ENCODE data around the gene ZNF354B. TPM values are rescaled to one million over a fixed set of nuclear protein-coding genes. Genes with fewer than 3 reads are reported as not detected.

The ZNF354B gene
- 1.5 TPM for polyA plus RNA-seq (2012; ENCODE audit: low read depth, missing spikeins)

GRCh38 chr5:178859625-178860521 is at the start of gene ZNF354B:
TSS of gene ZNF354B (plus strand) at chr5:178859953. CDS start at chr5:178861048, 1,095 bp downstream.
- FAIRE-seq: peak; percentile 78
- no peak for TF ChIP-seq SPI1 (IDR thresholded peaks at IDR 0.05; ENCODE audit: low read depth, low read length)
- no peak for TF ChIP-seq POLR2A (IDR thresholded peaks at IDR 0.05; ENCODE audit: low read depth, low read length)
- no peak for TF ChIP-seq PAX5 (IDR thresholded peaks at IDR 0.05; ENCODE audit: insufficient read depth, low read length, severe bottlenecking)
- TF ChIP-seq POLR2AphosphoS5 (IDR thresholded peaks at IDR 0.05; ENCODE audit: low read depth, low read length): no peak

GRCh38 chr5:178817506-178817905 is 42.2 kb upstream of the ZNF354B start:
- no peak for TF ChIP-seq POLR2A (IDR thresholded peaks at IDR 0.05; ENCODE audit: low read depth, low read length)
- TF ChIP-seq POU2F2 (IDR thresholded peaks at IDR 0.05; ENCODE audit: low read depth, low read length): no peak
- no peak for TF ChIP-seq SPI1 (IDR thresholded peaks at IDR 0.05; ENCODE audit: low read depth, low read length)
- no peak for TF ChIP-seq POLR2AphosphoS5 (IDR thresholded peaks at IDR 0.05; ENCODE audit: low read depth, low read length)
- DNase-seq (ENCODE audit: insufficient read length, low spot score): no peak
- FAIRE-seq: no peak

More at GRCh38 chr5:178859625-178860521, at the start of gene ZNF354B:
- peak; percentile 76 for DNase-seq (ENCODE audit: insufficient read length, low spot score)

DNA sequence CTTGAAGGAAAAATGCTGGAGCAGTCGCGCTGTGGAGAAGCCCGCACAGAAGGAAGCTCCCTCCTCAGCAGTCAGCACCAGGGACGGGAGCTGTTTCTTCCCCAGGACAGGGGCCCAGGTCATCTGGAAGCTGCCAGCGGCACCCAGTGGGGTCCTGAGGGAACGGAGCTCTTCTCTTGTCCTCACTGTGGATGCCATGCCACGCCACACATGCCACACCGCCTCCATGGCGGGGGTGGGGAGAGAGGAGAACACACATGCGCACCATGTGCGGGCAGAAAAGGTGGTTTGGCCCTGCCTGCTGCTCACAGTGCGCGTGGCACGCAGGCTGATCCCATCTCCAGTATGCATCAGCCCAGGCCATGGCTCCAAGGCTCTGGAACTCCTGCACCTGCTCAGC is 41.7 kb upstream of the ZNF354B start:
- FAIRE-seq: no peak
- no peak for DNase-seq (ENCODE audit: insufficient read length, low spot score)
- no peak for TF ChIP-seq POLR2A (IDR thresholded peaks at IDR 0.05; ENCODE audit: low read depth, low read length)
- TF ChIP-seq SPI1 (IDR thresholded peaks at IDR 0.05; ENCODE audit: low read depth, low read length): no peak
- TF ChIP-seq PAX5 (IDR thresholded peaks at IDR 0.05; ENCODE audit: insufficient read depth, low read length, severe bottlenecking): no peak
- TF ChIP-seq POU2F2 (IDR thresholded peaks at IDR 0.05; ENCODE audit: low read depth, low read length): no peak
- no peak for TF ChIP-seq TAF1 (IDR thresholded peaks at IDR 0.05; ENCODE audit: low read depth, low read length)
- TF ChIP-seq POLR2AphosphoS5 (IDR thresholded peaks at IDR 0.05; ENCODE audit: low read depth, low read length): no peak

GRCh38 chr5:178820001-178820400 is 39.8 kb upstream of the ZNF354B start:
- DNase-seq (ENCODE audit: insufficient read length, low spot score): no peak
- no peak for FAIRE-seq
- TF ChIP-seq POU2F2 (IDR thresholded peaks at IDR 0.05; ENCODE audit: low read depth, low read length): no peak
- no peak for TF ChIP-seq POLR2AphosphoS5 (IDR thresholded peaks at IDR 0.05; ENCODE audit: low read depth, low read length)
- no peak for TF ChIP-seq PAX5 (IDR thresholded peaks at IDR 0.05; ENCODE audit: insufficient read depth, low read length, severe bottlenecking)
- TF ChIP-seq SPI1 (IDR thresholded peaks at IDR 0.05; ENCODE audit: low read depth, low read length): no peak
- TF ChIP-seq TAF1 (IDR thresholded peaks at IDR 0.05; ENCODE audit: low read depth, low read length): no peak
- TF ChIP-seq POLR2A (IDR thresholded peaks at IDR 0.05; ENCODE audit: low read depth, low read length): no peak

DNA sequence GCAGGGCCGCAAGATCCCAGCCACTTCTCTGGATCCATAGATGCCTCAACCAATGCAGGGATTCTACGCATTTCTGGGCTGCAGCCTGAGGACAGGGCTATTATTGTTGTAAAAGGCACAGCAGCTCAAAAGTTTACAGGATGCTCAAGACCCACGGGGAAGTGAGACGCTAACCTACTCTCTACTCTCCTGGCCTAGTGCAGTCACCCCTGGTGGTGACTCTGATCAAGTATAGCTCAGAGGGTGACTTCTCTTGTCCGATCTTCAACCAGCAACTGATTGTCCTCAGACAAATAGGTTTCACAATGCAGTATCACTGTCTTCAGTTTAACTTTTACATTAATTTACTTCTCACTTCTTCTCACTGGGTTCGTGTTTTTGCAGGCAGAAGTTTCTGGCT is 34.3 kb upstream of the ZNF354B start:
- FAIRE-seq (no peak), DNase-seq (ENCODE audit: insufficient read length, low spot score) (no peak)
- no peak for TF ChIP-seq SPI1 (IDR thresholded peaks at IDR 0.05; ENCODE audit: low read depth, low read length)
- no peak for TF ChIP-seq TAF1 (IDR thresholded peaks at IDR 0.05; ENCODE audit: low read depth, low read length)
- TF ChIP-seq POU2F2 (IDR thresholded peaks at IDR 0.05; ENCODE audit: low read depth, low read length): no peak
- no peak for TF ChIP-seq POLR2AphosphoS5 (IDR thresholded peaks at IDR 0.05; ENCODE audit: low read depth, low read length)
- TF ChIP-seq POLR2A (IDR thresholded peaks at IDR 0.05; ENCODE audit: low read depth, low read length): no peak
- TF ChIP-seq PAX5 (IDR thresholded peaks at IDR 0.05; ENCODE audit: insufficient read depth, low read length, severe bottlenecking): no peak

GRCh38 chr5:178826216-178826615 is 33.5 kb upstream of the ZNF354B start:
- no peak for TF ChIP-seq POLR2A (IDR thresholded peaks at IDR 0.05; ENCODE audit: low read depth, low read length)
- no peak for TF ChIP-seq TAF1 (IDR thresholded peaks at IDR 0.05; ENCODE audit: low read depth, low read length)
- no peak for TF ChIP-seq SPI1 (IDR thresholded peaks at IDR 0.05; ENCODE audit: low read depth, low read length)
- no peak for FAIRE-seq
- DNase-seq (ENCODE audit: insufficient read length, low spot score): no peak

DNA sequence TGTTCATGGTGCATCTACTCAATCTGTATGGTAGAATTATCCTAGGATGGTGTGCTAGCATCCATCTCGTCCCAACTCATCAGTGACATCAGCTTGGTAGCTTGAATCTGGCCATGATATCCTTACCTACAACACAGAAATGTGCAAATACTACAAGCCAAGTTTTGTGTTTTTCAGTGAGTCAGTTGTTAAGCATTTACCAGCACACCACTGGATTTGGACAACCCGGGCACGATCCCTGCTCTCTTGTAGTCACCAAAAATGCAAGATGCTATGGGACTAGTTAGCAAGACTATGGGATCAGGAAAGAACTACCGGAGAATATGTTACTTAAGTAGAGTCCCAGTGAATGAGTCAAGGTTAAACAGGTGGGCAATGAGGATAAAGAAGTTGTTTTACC is 32.1 kb upstream of the ZNF354B start:
- FAIRE-seq: no peak

DNA sequence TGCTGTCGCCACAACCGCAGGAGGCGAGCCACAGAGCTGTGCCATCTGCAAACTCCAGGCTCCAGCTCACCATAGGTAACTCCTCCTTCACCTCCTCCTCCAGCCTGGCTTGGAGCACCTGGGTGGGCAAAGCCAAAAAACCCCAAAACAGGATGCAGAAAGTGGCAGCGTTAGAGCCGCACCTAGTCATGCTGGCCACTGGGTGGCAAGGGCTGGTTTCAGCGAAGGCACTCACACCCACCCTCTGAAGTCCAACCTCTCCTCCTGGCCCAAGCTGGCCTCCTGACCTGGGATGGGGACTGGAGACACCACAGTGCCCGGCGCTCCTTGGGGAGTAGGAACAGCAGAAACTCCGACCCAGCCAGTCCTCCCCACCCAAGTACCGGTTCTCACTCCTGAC is 28.7 kb upstream of the ZNF354B start:
- FAIRE-seq (no peak), DNase-seq (ENCODE audit: insufficient read length, low spot score) (no peak)
- TF ChIP-seq POLR2AphosphoS5 (IDR thresholded peaks at IDR 0.05; ENCODE audit: low read depth, low read length): no peak
- no peak for TF ChIP-seq POLR2A (IDR thresholded peaks at IDR 0.05; ENCODE audit: low read depth, low read length)
- no peak for TF ChIP-seq SPI1 (IDR thresholded peaks at IDR 0.05; ENCODE audit: low read depth, low read length)
- TF ChIP-seq PAX5 (IDR thresholded peaks at IDR 0.05; ENCODE audit: insufficient read depth, low read length, severe bottlenecking): no peak
- TF ChIP-seq TAF1 (IDR thresholded peaks at IDR 0.05; ENCODE audit: low read depth, low read length): no peak
- no peak for TF ChIP-seq POU2F2 (IDR thresholded peaks at IDR 0.05; ENCODE audit: low read depth, low read length)

More for the DNA sequence above, 32.1 kb upstream of the ZNF354B start:
- DNase-seq (ENCODE audit: insufficient read length, low spot score): no peak
- no peak for TF ChIP-seq POU2F2 (IDR thresholded peaks at IDR 0.05; ENCODE audit: low read depth, low read length)
- no peak for TF ChIP-seq TAF1 (IDR thresholded peaks at IDR 0.05; ENCODE audit: low read depth, low read length)
- no peak for TF ChIP-seq POLR2A (IDR thresholded peaks at IDR 0.05; ENCODE audit: low read depth, low read length)
- TF ChIP-seq SPI1 (IDR thresholded peaks at IDR 0.05; ENCODE audit: low read depth, low read length): no peak
- no peak for TF ChIP-seq PAX5 (IDR thresholded peaks at IDR 0.05; ENCODE audit: insufficient read depth, low read length, severe bottlenecking)
- no peak for TF ChIP-seq POLR2AphosphoS5 (IDR thresholded peaks at IDR 0.05; ENCODE audit: low read depth, low read length)

- no peak for FAIRE-seq
- TF ChIP-seq PAX5 (IDR thresholded peaks at IDR 0.05; ENCODE audit: insufficient read depth, low read length, severe bottlenecking): no peak
- TF ChIP-seq POLR2AphosphoS5 (IDR thresholded peaks at IDR 0.05; ENCODE audit: low read depth, low read length): no peak
- TF ChIP-seq SPI1 (IDR thresholded peaks at IDR 0.05; ENCODE audit: low read depth, low read length): no peak
- TF ChIP-seq POU2F2 (IDR thresholded peaks at IDR 0.05; ENCODE audit: low read depth, low read length): no peak
- TF ChIP-seq TAF1 (IDR thresholded peaks at IDR 0.05; ENCODE audit: low read depth, low read length): no peak
- no peak for TF ChIP-seq POLR2A (IDR thresholded peaks at IDR 0.05; ENCODE audit: low read depth, low read length)
These were observed 27.0 kb upstream of the ZNF354B start for GRCh38 chr5:178832618-178833201.

More at GRCh38 chr5:178832618-178833201, 27.0 kb upstream of the ZNF354B start:
- DNase-seq (ENCODE audit: insufficient read length, low spot score): no peak
